Endothelial cell of hepatic sinusoid (primary cell): ENCODE results near the gene MTF2.

Experiments
- in situ Hi-C: cut with HindIII; loops from 2 replicates; pipeline ENCODE4 v1.10.0; 2017; ENCODE audit warnings: low sequenced_read_pairs

The MTF2 gene

GRCh38 chr1:93179886-93180722 is 101.0 kb downstream of the MTF2 start, which contains the start of gene TMED5:
TMED5 (minus strand) TSS chr1:93180413; CDS start chr1:93180242, 171 bp downstream.
- in situ Hi-C loops: no loop called here

- in situ Hi-C loops: no loop called here
Measured at GRCh38 chr1:93180723-93181613, 101.9 kb downstream of the MTF2 start, which contains the start of gene CCDC18. CCDC18 (plus strand) TSS chr1:93180724; CDS start chr1:93183362, 2,638 bp downstream.

- in situ Hi-C loops: no loop called here
Measured at GRCh38 chr1:93186667-93187066, 107.6 kb downstream of the MTF2 start.
